ENCODE results near the gene MET. TPM values are rescaled to one million over a fixed set of nuclear protein-coding genes. Genes with fewer than 3 reads are reported as not detected.

MET gene
- total and polyA plus RNA-seq, 2 donors (not counting 1 experiment from before 2014, with no cell fraction given): 33.4 to 44.4 TPM

DNA sequence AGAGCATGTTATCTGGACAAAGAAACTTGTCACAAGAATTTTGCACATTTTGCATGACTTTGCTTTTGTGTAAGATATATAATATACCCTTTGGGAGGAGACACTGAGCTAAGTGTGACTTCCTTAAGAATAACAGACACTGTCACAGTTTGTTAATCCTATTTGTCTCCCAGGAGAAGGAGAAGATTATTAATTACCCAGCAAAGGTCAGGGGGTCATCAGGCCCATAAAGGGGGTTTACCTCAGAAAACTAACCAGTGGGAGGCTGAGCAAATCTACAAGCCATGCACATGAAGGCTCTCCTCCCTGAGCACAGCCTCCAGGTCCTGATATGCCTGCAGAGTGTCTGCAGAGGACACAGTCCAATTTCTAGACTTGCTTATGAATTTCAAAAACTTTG is 10.1 kb upstream of the MET start:
- H3K9ac ChIP-seq (ENCODE audit: insufficient read depth, low read length): no peak overlapping the region
- no peak overlapping the region for H2AFZ ChIP-seq (ENCODE audit: low read length)
- no peaks in the 10 kb centered on the region for H3K79me2 ChIP-seq (ENCODE audit: control insufficient read depth, insufficient read depth, low read length)
- no peaks in the 10 kb centered on the region for H3K36me3 ChIP-seq (ENCODE audit: control insufficient read depth, insufficient read depth, low read length)
- H3K4me3 ChIP-seq (replicated peaks in 1 of 4; ENCODE audit: control extremely low read depth in 1 of 4, insufficient read depth in 1 of 4, low read depth in 3 of 4, low read length in 4 of 4): no peak overlapping the region
- H3K9me3 ChIP-seq (ENCODE audit: control insufficient read depth, insufficient read depth, low read depth, low read length): no peaks in the 10 kb centered on the region
- no peak overlapping the region for H3K4me2 ChIP-seq (ENCODE audit: extremely low read depth, insufficient read depth, low read length)
- no peak overlapping the region for H3K27ac ChIP-seq (ENCODE audit: insufficient read depth, low read length)
- no peaks in the 10 kb centered on the region for H3K27me3 ChIP-seq (ENCODE audit: control insufficient read depth, insufficient read depth, low read length)
- no peak for DNase-seq (ENCODE audit: low read depth in 2 of 2)
- H4K20me1 ChIP-seq (ENCODE audit: control insufficient read depth, extremely low read depth, insufficient read depth, low read length): no peaks in the 10 kb centered on the region
- TF ChIP-seq EZH2 (IDR thresholded peaks at IDR 0.05; ENCODE audit: low read length, missing control alignments): no peak
- TF ChIP-seq, protein P1, sequence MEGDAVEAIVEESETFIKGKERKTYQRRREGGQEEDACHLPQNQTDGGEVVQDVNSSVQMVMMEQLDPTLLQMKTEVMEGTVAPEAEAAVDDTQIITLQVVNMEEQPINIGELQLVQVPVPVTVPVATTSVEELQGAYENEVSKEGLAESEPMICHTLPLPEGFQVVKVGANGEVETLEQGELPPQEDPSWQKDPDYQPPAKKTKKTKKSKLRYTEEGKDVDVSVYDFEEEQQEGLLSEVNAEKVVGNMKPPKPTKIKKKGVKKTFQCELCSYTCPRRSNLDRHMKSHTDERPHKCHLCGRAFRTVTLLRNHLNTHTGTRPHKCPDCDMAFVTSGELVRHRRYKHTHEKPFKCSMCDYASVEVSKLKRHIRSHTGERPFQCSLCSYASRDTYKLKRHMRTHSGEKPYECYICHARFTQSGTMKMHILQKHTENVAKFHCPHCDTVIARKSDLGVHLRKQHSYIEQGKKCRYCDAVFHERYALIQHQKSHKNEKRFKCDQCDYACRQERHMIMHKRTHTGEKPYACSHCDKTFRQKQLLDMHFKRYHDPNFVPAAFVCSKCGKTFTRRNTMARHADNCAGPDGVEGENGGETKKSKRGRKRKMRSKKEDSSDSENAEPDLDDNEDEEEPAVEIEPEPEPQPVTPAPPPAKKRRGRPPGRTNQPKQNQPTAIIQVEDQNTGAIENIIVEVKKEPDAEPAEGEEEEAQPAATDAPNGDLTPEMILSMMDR (conservative IDR thresholded peaks at IDR 0.05 in 1 of 2, IDR thresholded peaks at IDR 0.05 in 1 of 2; ENCODE audit: low read depth in 1 of 2, low read length in 2 of 2): no peak
- no peaks in the 10 kb centered on the region for H3K4me1 ChIP-seq (ENCODE audit: control insufficient read depth, extremely low read depth, insufficient read depth, low read length)

DNA sequence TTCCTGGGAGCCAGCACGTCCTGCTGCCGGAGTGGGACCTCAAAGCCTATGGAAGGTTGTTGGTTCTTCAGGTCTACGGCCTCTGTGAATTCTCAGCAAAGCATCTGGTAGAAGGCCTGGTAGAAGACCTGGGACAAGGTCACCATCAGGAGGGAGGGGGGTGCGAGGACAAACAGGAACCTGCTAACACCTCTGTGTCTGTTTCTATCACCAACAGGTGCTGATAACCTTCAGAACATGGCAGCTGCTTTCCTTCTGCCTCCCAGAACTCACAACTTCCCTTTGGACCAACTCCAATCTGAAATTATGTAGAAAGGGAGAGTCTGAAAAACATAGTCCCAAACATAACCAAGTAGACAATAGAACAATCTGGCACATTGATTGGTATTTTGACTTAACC is 8.3 kb upstream of the MET start:
- H3K4me3 ChIP-seq (replicated peaks in 1 of 4; ENCODE audit: control extremely low read depth in 1 of 4, insufficient read depth in 1 of 4, low read depth in 3 of 4, low read length in 4 of 4): no peak overlapping the region
- no peak overlapping the region for H2AFZ ChIP-seq (ENCODE audit: low read length)
- no peaks in the 10 kb centered on the region for H3K79me2 ChIP-seq (ENCODE audit: control insufficient read depth, insufficient read depth, low read length)
- H4K20me1 ChIP-seq (ENCODE audit: control insufficient read depth, extremely low read depth, insufficient read depth, low read length): no peaks in the 10 kb centered on the region
- no peak overlapping the region for H3K27ac ChIP-seq (ENCODE audit: insufficient read depth, low read length)
- H3K9ac ChIP-seq (ENCODE audit: insufficient read depth, low read length): no peak overlapping the region
- no peaks in the 10 kb centered on the region for H3K4me1 ChIP-seq (ENCODE audit: control insufficient read depth, extremely low read depth, insufficient read depth, low read length)
- H3K36me3 ChIP-seq (ENCODE audit: control insufficient read depth, insufficient read depth, low read length): no peaks in the 10 kb centered on the region
- TF ChIP-seq EZH2 (IDR thresholded peaks at IDR 0.05; ENCODE audit: low read length, missing control alignments): no peak
- TF ChIP-seq, protein P1 (conservative IDR thresholded peaks at IDR 0.05 in 1 of 2, IDR thresholded peaks at IDR 0.05 in 1 of 2; ENCODE audit: low read depth in 1 of 2, low read length in 2 of 2): no peak
- no peak for DNase-seq (ENCODE audit: low read depth in 2 of 2)
- H3K4me2 ChIP-seq (ENCODE audit: extremely low read depth, insufficient read depth, low read length): no peak overlapping the region
- H3K27me3 ChIP-seq (ENCODE audit: control insufficient read depth, insufficient read depth, low read length): no peaks in the 10 kb centered on the region
- H3K9me3 ChIP-seq (ENCODE audit: control insufficient read depth, insufficient read depth, low read depth, low read length): no peaks in the 10 kb centered on the region

DNA sequence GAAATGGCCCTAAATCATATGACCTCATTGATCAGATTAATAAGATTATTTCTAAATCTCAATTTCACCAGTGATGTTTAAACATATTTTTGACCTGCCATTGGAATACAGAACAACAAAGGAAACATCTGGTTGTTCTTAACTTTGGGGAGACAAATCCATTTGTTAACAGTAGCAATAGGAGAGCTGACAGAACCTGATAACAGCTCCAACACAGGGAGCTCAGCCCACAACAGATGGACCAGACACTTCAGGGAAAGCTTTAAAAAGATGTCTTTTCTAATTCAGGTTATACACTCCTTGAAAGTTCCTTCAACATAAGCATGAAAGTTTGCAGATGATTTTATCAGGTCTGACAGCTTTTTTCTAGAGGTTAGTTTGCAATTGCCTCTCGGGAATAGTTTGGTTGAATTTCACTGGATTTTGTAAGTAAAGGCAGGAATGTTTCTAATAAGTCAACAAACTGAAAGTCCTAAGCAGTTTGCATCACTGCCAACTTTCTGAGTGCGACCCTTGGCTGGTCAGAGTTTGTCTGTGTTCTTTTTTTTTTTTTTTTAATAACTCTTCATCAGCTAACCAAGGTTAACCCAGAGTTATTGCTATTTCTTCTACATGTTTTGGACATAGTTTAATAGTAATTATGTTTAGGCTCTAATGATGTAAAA is 6.5 kb upstream of the MET start:
- Histone ChIP-seq H3K9ac (ENCODE audit: insufficient read depth, low read length) (no peak overlapping the region), H3K4me2 (ENCODE audit: extremely low read depth, insufficient read depth, low read length) (no peak overlapping the region), H3K4me3 (replicated peaks in 1 of 4; ENCODE audit: control extremely low read depth in 1 of 4, insufficient read depth in 1 of 4, low read depth in 3 of 4, low read length in 4 of 4) (no peak overlapping the region), H3K79me2 (ENCODE audit: control insufficient read depth, insufficient read depth, low read length) (no peaks in the 10 kb centered on the region), H3K4me1 (ENCODE audit: control insufficient read depth, extremely low read depth, insufficient read depth, low read length) (no peaks in the 10 kb centered on the region), H3K9me3 (ENCODE audit: control insufficient read depth, insufficient read depth, low read depth, low read length) (no peaks in the 10 kb centered on the region), H3K27me3 (ENCODE audit: control insufficient read depth, insufficient read depth, low read length) (no peaks in the 10 kb centered on the region), H2AFZ (ENCODE audit: low read length) (no peak overlapping the region), H3K27ac (ENCODE audit: insufficient read depth, low read length) (no peak overlapping the region), H4K20me1 (ENCODE audit: control insufficient read depth, extremely low read depth, insufficient read depth, low read length) (no peaks in the 10 kb centered on the region), H3K36me3 (ENCODE audit: control insufficient read depth, insufficient read depth, low read length) (no peaks in the 10 kb centered on the region)
- TF ChIP-seq EZH2 (IDR thresholded peaks at IDR 0.05; ENCODE audit: low read length, missing control alignments): no peak
- TF ChIP-seq, protein P1 (conservative IDR thresholded peaks at IDR 0.05 in 1 of 2, IDR thresholded peaks at IDR 0.05 in 1 of 2; ENCODE audit: low read depth in 1 of 2, low read length in 2 of 2): no peak
- DNase-seq (ENCODE audit: low read depth in 2 of 2): peak; percentile 10 to 18

All from fibroblast of lung (primary cell).